Subcutaneous adipose tissue (tissue), 4 donors: Measurements from ENCODE around the gene GAREM2. TPM values are rescaled to one million over a fixed set of nuclear protein-coding genes. Genes with fewer than 3 reads are reported as not detected.

Source experiments
- total RNA-seq, 4 donors: library from RNA; depleted of rRNA; stranded (reverse); fragments of >200 nt; gene quantifications; one replicate each; pipeline ENCODE4 v1.1.0, GENCODE V29; 2016
- TF ChIP-seq, protein P1 (sequence below): fragments of 450-650 bp; IDR thresholded peaks from one replicate; pipeline ENCODE4 v1.5.1; 2016; ENCODE audit warnings: low read depth, mild to moderate bottlenecking, control low read depth, antibody characterized with exemption, moderate library complexity

GAREM2 gene
- total RNA-seq, 4 donors from 2014 or later = 0.75 to 1.4 (median 1.0) TPM

DNA sequence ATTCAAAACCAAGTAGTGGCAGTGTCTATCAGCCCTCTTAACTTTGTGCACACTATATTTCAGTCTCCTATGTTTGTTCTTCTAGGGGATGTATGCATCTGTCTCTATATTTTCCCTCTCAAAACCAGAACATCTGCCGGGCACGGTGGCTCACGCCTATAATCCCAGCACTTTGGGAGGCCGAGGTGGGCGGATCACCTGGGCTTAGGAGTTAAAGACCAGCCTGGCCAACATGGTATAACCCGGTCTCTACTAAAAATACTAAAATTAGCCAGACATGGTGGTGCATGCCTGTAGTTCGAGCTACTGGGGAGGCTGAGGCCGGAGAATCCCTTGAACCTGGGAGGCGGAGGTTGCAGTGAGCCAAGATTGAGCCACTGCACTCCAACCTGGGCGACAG is 9.9 kb upstream of the GAREM2 start:
- TF ChIP-seq, protein P1, sequence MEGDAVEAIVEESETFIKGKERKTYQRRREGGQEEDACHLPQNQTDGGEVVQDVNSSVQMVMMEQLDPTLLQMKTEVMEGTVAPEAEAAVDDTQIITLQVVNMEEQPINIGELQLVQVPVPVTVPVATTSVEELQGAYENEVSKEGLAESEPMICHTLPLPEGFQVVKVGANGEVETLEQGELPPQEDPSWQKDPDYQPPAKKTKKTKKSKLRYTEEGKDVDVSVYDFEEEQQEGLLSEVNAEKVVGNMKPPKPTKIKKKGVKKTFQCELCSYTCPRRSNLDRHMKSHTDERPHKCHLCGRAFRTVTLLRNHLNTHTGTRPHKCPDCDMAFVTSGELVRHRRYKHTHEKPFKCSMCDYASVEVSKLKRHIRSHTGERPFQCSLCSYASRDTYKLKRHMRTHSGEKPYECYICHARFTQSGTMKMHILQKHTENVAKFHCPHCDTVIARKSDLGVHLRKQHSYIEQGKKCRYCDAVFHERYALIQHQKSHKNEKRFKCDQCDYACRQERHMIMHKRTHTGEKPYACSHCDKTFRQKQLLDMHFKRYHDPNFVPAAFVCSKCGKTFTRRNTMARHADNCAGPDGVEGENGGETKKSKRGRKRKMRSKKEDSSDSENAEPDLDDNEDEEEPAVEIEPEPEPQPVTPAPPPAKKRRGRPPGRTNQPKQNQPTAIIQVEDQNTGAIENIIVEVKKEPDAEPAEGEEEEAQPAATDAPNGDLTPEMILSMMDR = no peak

GRCh38 chr2:26164231-26164630 is 8.7 kb upstream of the GAREM2 start:
- TF ChIP-seq, protein P1 = no peak

GRCh38 chr2:26164641-26165211 is 8.2 kb upstream of the GAREM2 start:
- TF ChIP-seq, protein P1 = no peak

DNA sequence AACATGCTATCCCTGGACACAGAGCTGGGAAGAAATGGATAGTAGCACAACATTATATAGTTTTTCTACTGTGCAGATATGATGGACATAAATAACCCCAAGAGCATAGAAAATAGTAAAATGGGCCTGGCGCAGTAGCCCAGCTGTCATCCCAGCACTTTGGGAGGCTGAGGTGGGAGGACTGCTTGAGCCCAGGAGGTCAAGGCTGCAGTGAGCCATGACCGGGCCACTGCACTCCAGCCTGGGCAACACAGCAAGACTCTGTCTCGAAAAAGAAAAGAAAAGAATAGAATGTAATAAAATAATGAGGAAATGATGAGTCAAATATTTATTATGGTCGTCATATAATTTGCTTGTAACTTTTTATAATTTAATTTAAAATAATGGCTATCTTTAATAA is 7.5 kb upstream of the GAREM2 start:
- TF ChIP-seq, protein P1 = no peak

- TF ChIP-seq, protein P1 = no peak
These were observed 4.1 kb upstream of the GAREM2 start for GRCh38 chr2:26168785-26169184.

GRCh38 chr2:26169226-26169625 is 3.7 kb upstream of the GAREM2 start:
- TF ChIP-seq, protein P1 = no peak

DNA sequence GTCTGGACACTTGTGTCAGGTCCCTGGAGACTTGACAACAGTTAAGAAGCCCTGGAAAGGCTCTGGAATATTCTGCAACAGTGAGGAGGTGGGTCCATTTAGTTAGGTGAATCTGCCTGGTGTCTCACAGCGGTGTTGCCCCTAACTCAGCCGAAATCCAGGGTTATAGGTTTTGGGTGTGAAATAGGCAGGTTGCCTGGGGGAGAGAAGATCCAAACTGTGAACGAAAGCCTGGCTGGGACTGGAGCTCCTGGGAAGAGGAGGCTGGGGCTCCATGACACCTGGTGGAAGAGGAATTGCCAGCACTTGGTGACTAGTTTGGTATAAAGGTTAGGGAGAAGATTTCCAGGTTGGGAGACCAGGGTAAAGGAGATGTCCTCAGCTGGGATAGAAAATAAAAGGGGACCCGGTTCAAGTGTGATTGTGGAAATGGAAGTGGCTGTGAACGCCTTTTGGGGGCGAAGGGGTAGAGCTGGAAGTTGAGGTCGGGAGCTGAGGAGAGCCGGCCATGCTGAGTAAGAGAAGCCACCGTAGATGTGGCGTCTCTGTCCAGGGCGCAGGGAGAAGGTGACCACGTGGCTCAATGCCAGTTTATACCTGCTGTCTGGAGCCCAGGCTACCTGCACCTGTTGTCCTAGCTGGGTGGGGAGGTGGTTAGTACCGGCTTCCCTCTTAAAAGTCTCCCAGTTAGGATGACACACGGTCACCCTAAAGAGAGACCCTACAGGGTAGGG is 3.0 kb upstream of the GAREM2 start:
- TF ChIP-seq, protein P1 = no peak
